ENCODE data around the gene ALOX12.

- TF ChIP-seq CTCF (IDR thresholded peaks at IDR 0.05) (no peak), ZFX (IDR thresholded peaks at IDR 0.05; ENCODE audit: borderline replicate concordance) (no peak)
Observed at GRCh38 chr17:6998855-6999508, 3.1 kb downstream of the ALOX12 start.
